Liver (tissue), 10 donors: ENCODE measurements around the gene LRRC37A. TPM values are rescaled to one million over a fixed set of nuclear protein-coding genes. Genes with fewer than 3 reads are reported as not detected.
"Not testable (repeated sequence)": the region's sequence is repeated elsewhere in the genome, so short reads cannot be mapped to it uniquely, and the experiment has no call there.

Source experiments
- DNase-seq: peaks from one replicate; pipeline ENCODE4 v3.0.0-alpha.2; 2017; ENCODE audit warnings: low spot score
- H3K27ac ChIP-seq, 2 donors: one replicate each; pipeline ENCODE4 v1.7.0; 2013; ENCODE audit warnings: inconsistent platforms in 2 of 2, low read length in 2 of 2, control low read depth in 1 of 2, low read depth in 1 of 2, mild to moderate bottlenecking in 1 of 2
- H3K27me3 ChIP-seq, 4 donors: one replicate each; pipeline versions ENCODE4 v1.6.1 to v1.7.0; 2013; ENCODE audit warnings: low read length in 3 of 4, inconsistent platforms in 1 of 4, mild to moderate bottlenecking in 1 of 4, moderate library complexity in 1 of 4; ENCODE audit not compliant: control insufficient read depth in 4 of 4, insufficient read depth in 4 of 4
- H3K36me3 ChIP-seq, 4 donors: one replicate each; pipeline versions ENCODE4 v1.6.1 to v1.7.0; 2013; ENCODE audit warnings: low read length in 3 of 4, mild to moderate bottlenecking in 3 of 4, low read depth in 1 of 4, moderate library complexity in 1 of 4; ENCODE audit not compliant: control insufficient read depth in 4 of 4, insufficient read depth in 3 of 4
- H3K4me1 ChIP-seq, 4 donors: one replicate each; pipeline versions ENCODE4 v1.6.1 to v1.7.0; 2013; ENCODE audit warnings: low read length in 3 of 4, mild to moderate bottlenecking in 3 of 4, moderate library complexity in 1 of 4; ENCODE audit not compliant: control insufficient read depth in 4 of 4, insufficient read depth in 4 of 4
- H3K4me3 ChIP-seq, 3 donors: one replicate each; pipeline versions ENCODE4 v1.6.1 to v1.7.0; 2013; ENCODE audit warnings: low read length in 3 of 3, control low read depth in 1 of 3, low read depth in 1 of 3, mild to moderate bottlenecking in 1 of 3
- H3K9ac ChIP-seq, 2 donors: one replicate each; pipeline ENCODE4 v1.7.0; 2013; ENCODE audit warnings: low read length in 2 of 2, mild to moderate bottlenecking in 2 of 2, moderate library complexity in 2 of 2, control low read depth in 1 of 2, low read depth in 1 of 2
- H3K9me3 ChIP-seq, 4 donors: one replicate each; pipeline versions ENCODE4 v1.6.1 to v1.7.0; 2013; ENCODE audit warnings: low read length in 3 of 4; ENCODE audit not compliant: control insufficient read depth in 4 of 4
- polyA plus RNA-seq, 2 donors: library from polyadenylated mRNA; stranded (reverse) in 1 of 2; unstranded in 1 of 2; fragments of 200-250 nt in 1 of 2; fragments of >200 nt in 1 of 2; fragmentation: Nextera tagmentation in 1 of 2; extraction: Ambion mirVana in 1 of 2; gene quantifications; one replicate each; pipeline versions ENCODE4 v1.2.1 to v1.2.3, GENCODE V29; 2013 to 2015
- small RNA-seq: library from RNA; depleted of rRNA; stranded (forward); fragments of <200 nt; gene quantifications from one replicate; pipeline ENCODE3, GENCODE V24; 2014
- total RNA-seq, 2 donors: library from RNA; depleted of rRNA; stranded (reverse); fragments of >200 nt; gene quantifications; one replicate each; pipeline ENCODE4 v1.2.3, GENCODE V29; 2014
- donor health status: healthy.
- donor health status: healthy.
- donor health status: healthy.
- donor health status: healthy.
- donor health status: healthy.

Gene LRRC37A
- total and polyA plus RNA-seq, 4 donors: 0.17 to 2.6 (median 0.94) TPM

DNA sequence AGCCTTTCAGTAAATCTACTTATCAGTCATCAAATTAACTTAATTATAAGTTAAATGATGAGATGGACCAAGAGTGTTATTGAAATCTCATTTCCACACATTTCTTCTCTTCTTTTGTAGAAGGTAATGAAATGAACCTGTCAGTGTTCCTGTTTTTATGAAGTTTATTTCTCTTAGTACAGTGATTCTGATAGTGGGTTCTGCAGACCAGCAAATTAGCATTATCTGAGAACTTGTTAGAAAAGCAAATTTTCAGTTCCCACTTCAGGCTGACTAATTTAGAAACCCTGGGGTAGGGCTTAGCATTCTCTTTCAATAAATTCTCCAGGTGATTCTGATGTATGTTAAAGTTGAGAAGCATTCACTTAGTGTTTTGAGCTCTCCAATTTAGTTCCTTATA lies 90.6 kb downstream of the LRRC37A start:
- not testable (repeated sequence) for H3K9ac ChIP-seq, H3K4me1 ChIP-seq, H3K27ac ChIP-seq, H3K27me3 ChIP-seq, DNase-seq, H3K9me3 ChIP-seq, H3K36me3 ChIP-seq, H3K4me3 ChIP-seq

Small RNA genes lying within 50 kb of the gene (small RNA-seq; reads per million reads assigned to genes)
- gene RN7SL656P: not detected

Other genes starting within 250 kb of the LRRC37A start
- 10 to 100 TPM; 37.5 to 86.3 TPM for gene KANSL1, start 101.7 kb upstream of the LRRC37A start, total RNA-seq
- 10 to 100 TPM in 1 of 2 donors, 1 to 10 TPM in 1; 5.5 to 10.5 TPM for gene KANSL1, start 101.7 kb upstream of the LRRC37A start, polyA plus RNA-seq
- gene ARL17B, start 66.6 kb downstream of the LRRC37A start, total RNA-seq: 1 to 10 TPM; 1.9 to 6.7 TPM
- 1 to 10 TPM; 3.0 to 8.7 TPM for gene ARL17B, start 66.6 kb downstream of the LRRC37A start, polyA plus RNA-seq
- 1 to 10 TPM; 2.2 to 5.7 TPM for gene LRRC37A2, start 217.3 kb downstream of the LRRC37A start, total RNA-seq
- 1 to 10 TPM in 1 of 2 donors, under 1 TPM in 1; 0.67 to 5.0 TPM for gene LRRC37A2, start 217.3 kb downstream of the LRRC37A start, polyA plus RNA-seq